ENCODE measurements around the gene CTNNA2.

Gene CTNNA2

DNA sequence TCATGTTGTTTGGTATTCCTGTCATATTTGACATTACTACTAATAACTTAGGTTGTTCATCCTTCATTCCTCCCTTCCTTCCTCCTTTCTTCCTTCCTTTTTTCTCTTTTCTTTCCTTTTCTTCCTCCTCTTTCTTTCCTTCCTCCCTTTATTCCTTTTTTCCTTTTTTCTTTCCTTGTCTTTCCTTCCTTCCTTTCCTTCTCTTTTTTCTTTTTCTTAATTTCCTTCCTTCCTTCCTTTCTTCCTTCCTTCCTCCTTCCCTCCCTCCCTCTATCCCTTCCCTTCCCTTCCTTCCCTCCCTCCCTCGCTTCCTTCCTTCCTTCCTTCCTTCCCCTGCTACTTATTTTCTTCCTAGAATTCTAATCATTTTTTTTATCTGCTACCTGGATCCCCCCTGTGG lies 66.1 kb downstream of the CTNNA2 start:
- DNase-seq (ENCODE audit: low read depth in 2 of 2), result no peak
- no peak for TF ChIP-seq CTCF (IDR thresholded peaks at IDR 0.05; ENCODE audit: low read depth, low read length)
- no peak overlapping the region for H3K4me3 ChIP-seq (replicated peaks in 1 of 2; ENCODE audit: low read depth in 2 of 2, low read length in 2 of 2)

GRCh38 chr2:79580175-79580574 lies 67.3 kb downstream of the CTNNA2 start:
- no peak overlapping the region for H3K4me3 ChIP-seq (replicated peaks in 1 of 2; ENCODE audit: low read depth in 2 of 2, low read length in 2 of 2)
- no peak for DNase-seq (ENCODE audit: low read depth in 2 of 2)
- no peak for TF ChIP-seq CTCF (IDR thresholded peaks at IDR 0.05; ENCODE audit: low read depth, low read length)

DNA sequence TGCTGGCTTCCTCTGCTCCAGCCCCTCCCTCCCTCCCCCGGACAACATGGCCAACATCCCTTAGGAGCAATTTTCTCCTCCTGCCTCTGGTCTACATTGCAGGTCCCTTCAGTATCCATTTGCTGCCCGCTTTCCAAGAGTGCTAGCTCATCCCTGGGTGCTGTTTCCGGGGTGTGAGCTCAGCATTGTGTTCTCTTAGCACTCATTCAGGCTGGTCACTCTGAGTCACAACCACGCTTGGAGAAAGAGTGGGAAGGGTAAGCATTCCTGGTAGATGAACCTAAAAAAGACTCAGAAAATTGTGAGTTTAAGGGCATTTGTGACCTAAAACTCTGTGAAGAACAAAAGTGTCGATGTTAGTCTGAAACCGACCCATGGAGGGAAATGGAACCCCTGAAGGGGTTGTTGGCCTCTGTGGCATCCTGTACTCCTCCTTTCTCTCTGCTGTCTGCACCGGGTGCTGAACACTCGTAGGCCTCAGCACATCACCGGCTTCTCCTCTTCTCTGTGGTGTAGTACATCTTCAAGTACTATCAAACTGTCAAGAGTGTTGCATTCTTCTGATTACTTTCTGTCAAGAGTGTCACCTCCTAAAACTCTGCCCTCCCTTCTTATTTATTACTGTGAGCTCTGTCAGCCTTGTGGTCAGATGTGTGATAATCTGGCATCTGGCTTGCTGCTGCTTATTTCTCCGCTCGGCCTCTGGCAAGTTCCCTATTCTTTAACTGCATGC lies 73.0 kb downstream of the CTNNA2 start:
- H3K4me3 ChIP-seq (replicated peaks in 1 of 2; ENCODE audit: low read depth in 2 of 2, low read length in 2 of 2), result no peak overlapping the region
- DNase-seq (ENCODE audit: low read depth in 2 of 2), result peak in 1 of 2 donors; percentile 4
- TF ChIP-seq CTCF (IDR thresholded peaks at IDR 0.05; ENCODE audit: low read depth, low read length), result no peak

GRCh38 chr2:79591281-79591680 lies 78.4 kb downstream of the CTNNA2 start:
- H3K4me3 ChIP-seq (replicated peaks in 1 of 2; ENCODE audit: low read depth in 2 of 2, low read length in 2 of 2), result no peak overlapping the region
- no peak for DNase-seq (ENCODE audit: low read depth in 2 of 2)
- no peak for TF ChIP-seq CTCF (IDR thresholded peaks at IDR 0.05; ENCODE audit: low read depth, low read length)

GRCh38 chr2:79593237-79593867 lies 80.5 kb downstream of the CTNNA2 start:
- H3K4me3 ChIP-seq (replicated peaks in 1 of 2; ENCODE audit: low read depth in 2 of 2, low read length in 2 of 2), result no peak overlapping the region
- no peak for DNase-seq (ENCODE audit: low read depth in 2 of 2)
- no peak for TF ChIP-seq CTCF (IDR thresholded peaks at IDR 0.05; ENCODE audit: low read depth, low read length)

DNA sequence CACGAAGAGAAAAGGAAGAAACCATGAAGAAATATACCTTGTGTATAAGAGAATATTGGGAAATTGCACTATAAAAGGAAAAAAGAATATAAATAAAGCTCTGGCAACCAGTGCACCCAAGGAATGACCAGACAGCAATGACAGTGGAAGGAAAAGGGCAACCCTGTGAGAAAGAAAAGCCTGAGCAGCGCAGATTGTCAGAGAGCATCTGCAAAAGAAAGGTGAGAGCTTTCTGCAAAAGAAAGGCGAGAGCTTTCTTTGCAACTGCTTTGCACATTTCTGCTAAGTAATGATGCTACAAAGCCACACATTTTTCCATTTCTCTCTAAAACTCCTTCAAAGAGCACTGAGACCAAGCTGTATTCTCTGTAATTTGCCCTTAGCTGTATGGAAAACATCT lies 83.6 kb downstream of the CTNNA2 start:
- DNase-seq (ENCODE audit: low read depth in 2 of 2), result no peak
- no peak overlapping the region for H3K4me3 ChIP-seq (replicated peaks in 1 of 2; ENCODE audit: low read depth in 2 of 2, low read length in 2 of 2)
- TF ChIP-seq CTCF (IDR thresholded peaks at IDR 0.05; ENCODE audit: low read depth, low read length), result no peak

Data from cardiac fibroblast (primary cell).